Nucleus accumbens (tissue), 56 donors: ENCODE data around the gene SUZ12.
"Not testable (repeated sequence)": the region's sequence is repeated elsewhere in the genome, so short reads cannot be mapped to it uniquely, and the experiment has no call there.

Experiments used
- DNase-seq, 56 donors: peaks; one replicate each; lab custom pipeline; 2025; lab: John Stamatoyannopoulos, UW

Gene SUZ12

DNA sequence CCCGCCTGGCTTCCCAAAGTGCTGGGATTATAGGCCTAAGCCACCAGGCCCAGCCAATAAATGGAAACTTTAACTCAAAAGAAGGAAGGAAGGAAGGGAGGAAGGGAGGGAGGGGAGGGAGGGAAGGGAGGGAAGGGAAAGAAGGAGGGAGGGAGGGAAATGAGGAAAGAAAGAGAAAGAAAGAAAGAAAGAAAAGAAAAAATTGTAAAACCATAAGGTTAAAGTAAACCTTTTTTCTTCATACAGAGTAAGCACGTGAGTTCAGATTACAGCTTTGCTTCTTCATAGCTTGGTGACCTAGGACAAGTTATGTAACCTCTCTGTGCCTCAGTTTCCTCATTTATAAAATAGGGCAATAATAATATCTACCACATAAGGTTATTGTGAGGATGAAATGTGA lies 96.4 kb downstream of the SUZ12 start:
- DNase-seq = no peak

DNA sequence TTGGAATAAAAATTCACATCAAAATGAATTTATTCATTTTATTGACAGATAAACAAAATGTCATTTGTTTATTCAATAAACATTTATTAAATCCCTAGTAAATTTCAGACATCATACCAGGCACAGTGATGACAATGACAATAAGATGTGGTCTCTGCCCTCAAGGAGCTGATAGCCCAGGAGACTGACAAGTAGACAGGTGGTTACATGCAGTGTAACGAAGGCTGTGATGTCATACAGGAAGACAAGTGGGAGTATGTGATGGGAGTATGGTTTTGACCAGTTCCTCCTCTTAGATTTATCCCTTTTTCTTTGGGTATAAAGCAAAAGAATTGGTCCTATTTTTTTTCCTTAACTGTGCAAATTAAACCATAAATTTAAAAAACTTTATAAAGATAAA lies 97.0 kb downstream of the SUZ12 start:
- not testable (repeated sequence) for DNase-seq

DNA sequence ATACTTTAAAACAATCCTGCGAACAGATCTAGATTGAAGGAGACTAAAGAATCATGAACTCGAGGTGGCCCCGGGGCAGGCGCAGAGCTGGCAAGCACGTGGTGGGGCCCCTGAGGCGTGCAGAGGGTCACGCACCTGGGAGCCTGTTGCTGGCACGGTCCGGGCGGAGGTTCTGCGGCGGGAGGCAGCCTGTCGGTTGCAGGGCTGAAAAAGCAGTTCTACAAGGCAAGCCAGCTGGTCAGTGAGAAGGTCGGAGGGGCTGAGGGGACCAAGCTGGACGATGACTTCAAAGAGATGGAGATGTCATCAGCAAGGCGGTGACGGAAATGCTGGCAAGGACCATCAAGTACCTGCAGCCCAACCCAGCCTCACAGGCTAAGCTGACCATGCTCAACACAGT lies 103.4 kb downstream of the SUZ12 start:
- DNase-seq = not testable (repeated sequence)

GRCh38 chr17:32041306-32041875 lies 104.6 kb downstream of the SUZ12 start:
- DNase-seq = not testable (repeated sequence)

DNA sequence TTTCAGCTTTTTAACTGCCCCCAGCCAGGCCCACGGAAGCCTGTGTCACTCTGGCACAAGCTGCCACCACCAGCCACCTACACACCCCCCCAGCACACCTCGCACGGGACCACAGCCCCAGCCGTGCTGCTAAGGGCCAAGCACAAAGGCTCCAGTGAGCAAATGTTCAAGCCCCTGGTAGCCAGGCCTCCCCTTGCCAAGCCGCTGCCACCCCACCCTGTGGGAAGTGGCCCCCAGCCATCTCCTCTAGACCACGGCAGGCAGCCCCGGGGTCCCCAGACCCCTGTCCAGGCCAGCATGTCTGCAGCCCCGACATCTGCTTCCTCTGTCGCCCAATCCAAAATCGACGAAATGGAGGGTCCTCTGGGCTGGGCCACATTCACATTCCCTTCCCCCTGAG lies 105.5 kb downstream of the SUZ12 start:
- not testable (repeated sequence) for DNase-seq

DNA sequence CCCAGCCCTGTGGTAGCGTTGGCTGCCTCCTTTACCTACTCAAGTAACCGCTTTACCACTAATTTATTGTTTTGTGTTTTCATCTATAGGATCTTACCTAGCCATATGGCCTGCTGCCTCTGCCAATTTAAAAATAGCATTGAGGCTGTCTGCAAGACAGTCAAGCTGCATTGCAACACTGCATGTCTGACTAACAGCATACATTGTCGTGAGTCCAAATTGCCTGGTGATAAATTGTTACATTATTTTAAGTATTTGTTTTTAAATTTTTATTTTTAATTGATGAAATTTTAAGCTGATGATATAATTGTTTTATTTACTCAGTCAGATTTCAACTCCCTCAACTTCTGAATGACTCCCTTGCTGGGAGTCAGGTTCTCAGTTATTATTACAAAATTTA lies 108.8 kb downstream of the SUZ12 start:
- DNase-seq = not testable (repeated sequence)

GRCh38 chr17:32047663-32048062 lies 110.9 kb downstream of the SUZ12 start:
- peak in 18 of 56 donors; percentile 4 to 64 (median 24) for DNase-seq
